Karpas-422 (cell line): ENCODE results near the gene EXOSC2. TPM values are rescaled to one million over a fixed set of nuclear protein-coding genes. Genes with fewer than 3 reads are reported as not detected.

Source experiments
- DNase-seq: peaks from one replicate; pipeline ENCODE4 v3.0.0-alpha.2; 2015
- H2AFZ ChIP-seq: fragments of 200-600 bp; sonication (generic); 2 replicates; pipeline ENCODE4 v1.6.1; 2014; ENCODE audit warnings: antibody characterized with exemption, low read length, mixed read lengths
- H3K27ac ChIP-seq: fragments of 200-600 bp; sonication (generic); 2 replicates; pipeline ENCODE4 v1.5.1; 2014; ENCODE audit warnings: mild to moderate bottlenecking, low read length, moderate library complexity
- H3K27me3 ChIP-seq: fragments of 200-600 bp; sonication (generic); 2 replicates; pipeline ENCODE4 v1.6.1; 2014; ENCODE audit warnings: low read length, mixed read lengths
- H3K36me3 ChIP-seq: fragments of 200-600 bp; sonication (generic); 2 replicates; pipeline ENCODE4 v1.6.1; 2014; ENCODE audit warnings: low read length, mixed read lengths; ENCODE audit not compliant: insufficient read depth
- H3K4me1 ChIP-seq: fragments of 200-600 bp; sonication (generic); 2 replicates; pipeline ENCODE4 v1.6.1; 2014; ENCODE audit warnings: mild to moderate bottlenecking, low read length, mixed read lengths
- H3K4me2 ChIP-seq: fragments of 200-600 bp; sonication (generic); 2 replicates; pipeline ENCODE4 v1.6.1; 2014; ENCODE audit warnings: low read length, low read depth, mild to moderate bottlenecking; ENCODE audit not compliant: poor library complexity, severe bottlenecking
- H3K4me3 ChIP-seq: fragments of 200-600 bp; sonication (generic); 2 replicates; pipeline ENCODE4 v1.5.1; 2014; ENCODE audit warnings: mild to moderate bottlenecking, antibody characterized with exemption, low read length, mixed read lengths
- H3K79me2 ChIP-seq: fragments of 200-600 bp; sonication (generic); 2 replicates; pipeline ENCODE4 v1.6.1; 2014; ENCODE audit warnings: mild to moderate bottlenecking, low read length, mixed read lengths
- H3K9ac ChIP-seq: fragments of 200-600 bp; sonication (generic); 2 replicates; pipeline ENCODE4 v1.6.0; 2014; ENCODE audit warnings: low read length
- H3K9me2 ChIP-seq: fragments of 200-600 bp; sonication (generic), shearing (Covaris generic); replicated peaks from 2 replicates; pipeline ENCODE4 v1.6.0; 2014; ENCODE audit warnings: mild to moderate bottlenecking, low read length, moderate library complexity; ENCODE audit not compliant: insufficient read depth
- H3K9me3 ChIP-seq: fragments of 300-700, 200-600 bp; sonication (generic); 2 replicates; pipeline ENCODE4 v1.6.1; 2014; ENCODE audit warnings: low read length, mixed read lengths
- H4K20me1 ChIP-seq: fragments of 200-600 bp; sonication (generic); 2 replicates; pipeline ENCODE4 v1.6.1; 2014; ENCODE audit warnings: mild to moderate bottlenecking, antibody characterized with exemption, low read length, low read depth; ENCODE audit not compliant: insufficient read depth
- total RNA-seq: library from RNA; depleted of rRNA; stranded (reverse); fragments of >200 nt; shearing (Covaris generic); gene quantifications from 2 replicates; pipeline ENCODE4 v1.2.3, GENCODE V29; 2014; ENCODE audit warnings: low replicate concordance; rRNA removed

EXOSC2 gene
- total RNA-seq, result 14.6 and 20.6 TPM in 2 replicates

GRCh38 chr9:130693426-130694191 is at the start of gene EXOSC2:
TSS of gene EXOSC2 (plus strand) at chr9:130693780. CDS start at chr9:130693792, 12 bp downstream.
- Histone ChIP-seq H3K9ac (peak within 1 kb of the TSS; percentile 89), H2AFZ (peak within 1 kb of the TSS; percentile 98), H3K4me3 (peak within 1 kb of the TSS; percentile 84), H3K9me3 (no peaks in the 10 kb centered on the region), H3K27ac (peak within 1 kb of the TSS; percentile 58), H3K4me1 (peaks cover 30% of the 10 kb centered on the region), H4K20me1 (peaks cover 21% of the 10 kb centered on the region), H3K9me2 (no peaks in the 10 kb centered on the region), H3K36me3 (peaks cover 33% of the 10 kb centered on the region), H3K27me3 (no peaks in the 10 kb centered on the region), H3K4me2 (peak within 1 kb of the TSS; percentile 87), H3K79me2 (peaks cover 43% of the 10 kb centered on the region)
- DNase-seq, result peak; percentile 99

- H3K9me3 ChIP-seq, result no peaks in the 10 kb centered on the region
- no peak for DNase-seq
- H3K79me2 ChIP-seq, result no peaks in the 10 kb centered on the region
- H3K4me2 ChIP-seq, result no peak overlapping the region
- no peaks in the 10 kb centered on the region for H3K27me3 ChIP-seq
- no peak overlapping the region for H3K4me3 ChIP-seq
- no peaks in the 10 kb centered on the region for H3K36me3 ChIP-seq
- no peaks in the 10 kb centered on the region for H3K9me2 ChIP-seq
- no peak overlapping the region for H2AFZ ChIP-seq
- H4K20me1 ChIP-seq, result no peaks in the 10 kb centered on the region
- H3K27ac ChIP-seq, result no peak overlapping the region
- no peak overlapping the region for H3K9ac ChIP-seq
- H3K4me1 ChIP-seq, result no peaks in the 10 kb centered on the region
Observed at GRCh38 chr9:130651221-130651620, 42.4 kb upstream of the EXOSC2 start.

GRCh38 chr9:130651752-130652151 is 41.8 kb upstream of the EXOSC2 start:
- H3K9me3 ChIP-seq, result no peaks in the 10 kb centered on the region
- no peaks in the 10 kb centered on the region for H3K36me3 ChIP-seq
- H3K27ac ChIP-seq, result no peak overlapping the region
- H2AFZ ChIP-seq, result no peak overlapping the region
- H3K79me2 ChIP-seq, result no peaks in the 10 kb centered on the region
- no peaks in the 10 kb centered on the region for H3K4me1 ChIP-seq
- no peaks in the 10 kb centered on the region for H4K20me1 ChIP-seq
- H3K9me2 ChIP-seq, result no peaks in the 10 kb centered on the region
- no peak overlapping the region for H3K9ac ChIP-seq
- no peak for DNase-seq
- H3K27me3 ChIP-seq, result no peaks in the 10 kb centered on the region
- H3K4me2 ChIP-seq, result no peak overlapping the region
- no peak overlapping the region for H3K4me3 ChIP-seq

- no peak for DNase-seq
- Histone ChIP-seq H3K36me3 (no peaks in the 10 kb centered on the region), H3K4me3 (no peak overlapping the region), H3K27me3 (no peaks in the 10 kb centered on the region), H3K4me1 (peaks cover 4% of the 10 kb centered on the region; the same call in 1 of the 2 replicates), H3K4me2 (no peak overlapping the region), H3K79me2 (no peaks in the 10 kb centered on the region), H4K20me1 (no peaks in the 10 kb centered on the region), H3K9ac (no peak overlapping the region), H3K27ac (no peak overlapping the region), H3K9me2 (no peaks in the 10 kb centered on the region), H3K9me3 (no peaks in the 10 kb centered on the region), H2AFZ (no peak overlapping the region)
Observed at GRCh38 chr9:130654879-130655278, 38.7 kb upstream of the EXOSC2 start.

GRCh38 chr9:130658893-130659698 is 34.5 kb upstream of the EXOSC2 start:
- Histone ChIP-seq H3K27ac (no peak overlapping the region), H3K4me2 (no peak overlapping the region), H3K4me3 (no peak overlapping the region), H3K4me1 (peaks cover 4% of the 10 kb centered on the region; the same call in 1 of the 2 replicates), H3K9ac (no peak overlapping the region), H3K27me3 (no peaks in the 10 kb centered on the region), H3K36me3 (no peaks in the 10 kb centered on the region), H3K9me2 (no peaks in the 10 kb centered on the region), H3K9me3 (no peaks in the 10 kb centered on the region), H3K79me2 (no peaks in the 10 kb centered on the region), H2AFZ (no peak overlapping the region), H4K20me1 (no peaks in the 10 kb centered on the region)
- DNase-seq, result no peak

- Histone ChIP-seq H3K4me2 (no peak overlapping the region), H3K9me2 (no peaks in the 10 kb centered on the region), H3K79me2 (no peaks in the 10 kb centered on the region), H4K20me1 (no peaks in the 10 kb centered on the region), H3K9me3 (no peaks in the 10 kb centered on the region), H3K27ac (no peak overlapping the region), H3K4me3 (no peak overlapping the region), H3K4me1 (peaks cover 4% of the 10 kb centered on the region; the same call in 1 of the 2 replicates), H3K9ac (no peak overlapping the region), H2AFZ (no peak overlapping the region), H3K27me3 (no peaks in the 10 kb centered on the region), H3K36me3 (no peaks in the 10 kb centered on the region)
- no peak for DNase-seq
Observed at GRCh38 chr9:130659699-130660248, 33.8 kb upstream of the EXOSC2 start.

- Histone ChIP-seq H3K27ac (no peak overlapping the region), H3K79me2 (no peaks in the 10 kb centered on the region), H3K9ac (no peak overlapping the region), H3K4me2 (no peak overlapping the region), H3K4me3 (no peak overlapping the region), H3K27me3 (no peaks in the 10 kb centered on the region), H2AFZ (no peak overlapping the region), H3K9me2 (no peaks in the 10 kb centered on the region), H3K9me3 (no peaks in the 10 kb centered on the region), H3K36me3 (no peaks in the 10 kb centered on the region), H3K4me1 (peaks cover 4% of the 10 kb centered on the region; the same call in 1 of the 2 replicates), H4K20me1 (no peaks in the 10 kb centered on the region)
- no peak for DNase-seq
Observed at GRCh38 chr9:130660326-130660682, 33.3 kb upstream of the EXOSC2 start.
